K562 (cell line): ENCODE results near the gene PRSS1.

Source experiments
- CBFB ChIP-seq: sonication (generic); formaldehyde crosslinking; IDR thresholded peaks from 2 replicates; pipeline ENCODE4 v1.4.0; 2020; ENCODE audit warnings: mild to moderate bottlenecking, missing genetic modification reagents
- CEBPZ ChIP-seq: fragments of 150-350 bp; IDR thresholded peaks from 2 replicates; pipeline ENCODE4 v1.6.1; 2014; ENCODE audit warnings: low read depth, mild to moderate bottlenecking, low read length, borderline replicate concordance
- CREB1 ChIP-seq, 2 experiments: sonication (generic) in 1 of 2; formaldehyde crosslinking in 1 of 2; IDR thresholded peaks; 2 replicates each; pipeline versions ENCODE4 v1.6.1 to v1.8.0; 2012 to 2022; ENCODE audit warnings: inconsistent platforms in 1 of 2, mild to moderate bottlenecking in 1 of 2, missing genetic modification reagents in 1 of 2, moderate library complexity in 1 of 2
- CTCF ChIP-seq, 3 experiments: IDR thresholded peaks in 2 of 3; conservative IDR thresholded peaks in 1 of 3; 2 replicates each; pipeline ENCODE4 v1.5.1; 2011 to 2012; ENCODE audit warnings: low read length in 3 of 3, mild to moderate bottlenecking in 3 of 3, control low read depth in 2 of 3, improper control_type of control experiment in 1 of 3, inconsistent platforms in 1 of 3, low read depth in 1 of 3, mixed read lengths in 1 of 3, moderate library complexity in 1 of 3; ENCODE audit not compliant: insufficient read depth in 2 of 3
- E2F1 ChIP-seq: sonication (generic); formaldehyde crosslinking; IDR thresholded peaks from 2 replicates; pipeline ENCODE4 v1.8.1; 2023; ENCODE audit warnings: mild to moderate bottlenecking, missing genetic modification reagents, moderate library complexity
- E2F5 ChIP-seq: sonication (generic); formaldehyde crosslinking; IDR thresholded peaks from 2 replicates; pipeline ENCODE4 v1.8.0; 2022; ENCODE audit warnings: mild to moderate bottlenecking, missing genetic modification reagents
- HNRNPL ChIP-seq: fragments of 200-400 bp; formaldehyde crosslinking; IDR thresholded peaks from 2 replicates; pipeline ENCODE4 v1.6.1; 2017; ENCODE audit warnings: low read depth, mild to moderate bottlenecking, low read length
- JUN ChIP-seq, 2 experiments: sonication (generic) in 1 of 2; formaldehyde crosslinking in 1 of 2; IDR thresholded peaks; 2 replicates each; pipeline versions ENCODE4 v1.6.1 to v1.8.0; 2012 to 2022; ENCODE audit warnings: borderline replicate concordance in 2 of 2, mild to moderate bottlenecking in 2 of 2, improper control_type of control experiment in 1 of 2, low read depth in 1 of 2, low read length in 1 of 2, missing genetic modification reagents in 1 of 2
- MED1 ChIP-seq: sonication (generic); formaldehyde crosslinking; IDR thresholded peaks from 2 replicates; pipeline ENCODE4 v1.8.1; 2023; ENCODE audit warnings: missing genetic modification reagents, borderline replicate concordance
- PATZ1 ChIP-seq: fragments of 250-450 bp; sonication (Bioruptor Pico); IDR thresholded peaks from 2 replicates; pipeline ENCODE4 v1.5.0; 2020; ENCODE audit warnings: mild to moderate bottlenecking, borderline replicate concordance
- POLR2AphosphoS5 ChIP-seq: IDR thresholded peaks from 2 replicates; pipeline ENCODE4 v1.6.1; 2011; ENCODE audit warnings: mild to moderate bottlenecking, low read depth, low read length, moderate library complexity; ENCODE audit not compliant: control insufficient read depth, insufficient read depth
- SRSF1 ChIP-seq: fragments of 200-400 bp; formaldehyde crosslinking; IDR thresholded peaks from 2 replicates; pipeline ENCODE4 v1.6.1; 2017; ENCODE audit warnings: mild to moderate bottlenecking, low read depth, low read length, moderate library complexity

- no peak for TF ChIP-seq CTCF (IDR thresholded peaks at IDR 0.05 in 2 of 3, conservative IDR thresholded peaks at IDR 0.05 in 1 of 3; ENCODE audit: insufficient read depth in 2 of 3, low read depth in 1 of 3, low read length in 3 of 3)
- TF ChIP-seq E2F5 (CRISPR knock-in tag) = no peak
- TF ChIP-seq JUN (IDR thresholded peaks at IDR 0.05; ENCODE audit: borderline replicate concordance, low read depth, low read length) = no peak
- TF ChIP-seq JUN (CRISPR knock-in tag; IDR thresholded peaks at IDR 0.05; ENCODE audit: borderline replicate concordance) = no peak
- no peak for TF ChIP-seq CEBPZ
- no peak for TF ChIP-seq HNRNPL
- TF ChIP-seq CREB1 (IDR thresholded peaks at IDR 0.05) = no peak
- no peak for TF ChIP-seq CREB1 (CRISPR knock-in tag; IDR thresholded peaks at IDR 0.05)
- no peak for TF ChIP-seq SRSF1
- TF ChIP-seq E2F1 = no peak
- TF ChIP-seq PATZ1 (CRISPR knock-in tag) = no peak
- no peak for TF ChIP-seq CBFB (CRISPR knock-in tag)
- TF ChIP-seq MED1 (CRISPR knock-in tag) = no peak
- TF ChIP-seq POLR2AphosphoS5 = no peak
Measured at GRCh38 chr7:142773937-142774744, 24.9 kb downstream of the PRSS1 start.
